Measurements from ENCODE around the gene FSHR. TPM values are rescaled to one million over a fixed set of nuclear protein-coding genes. Genes with fewer than 3 reads are reported as not detected.

The FSHR gene
- total and polyA plus RNA-seq, 2 of the 4 experiments (the other 2 are of a cell fraction), result not detected

DNA sequence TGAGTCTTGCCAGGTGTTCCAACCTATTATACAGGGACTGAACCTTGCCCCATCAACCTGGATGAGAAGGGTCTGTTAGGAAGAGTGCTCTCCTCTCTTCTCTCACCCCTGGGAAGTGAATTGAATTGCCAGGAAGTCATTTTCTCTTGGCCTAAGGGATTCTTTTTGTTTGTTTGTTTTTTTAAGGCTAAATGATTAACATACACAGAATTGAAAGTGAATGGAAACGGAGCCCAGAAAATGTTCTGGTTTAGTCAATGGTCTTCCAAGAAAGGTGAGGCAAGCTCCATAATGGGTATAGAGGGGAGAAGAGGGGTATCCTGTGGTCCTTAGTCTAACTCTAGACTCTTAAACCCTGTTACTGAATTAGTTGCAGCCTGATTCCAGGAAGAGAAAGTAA lies 189.1 kb downstream of the FSHR start:
- no peak overlapping the region for H4K8ac ChIP-seq (ENCODE audit: low read depth in 2 of 2, low read length in 2 of 2)
- WGBS, 2 experiments (ENCODE audit: extremely low coverage in 2 of 2, insufficient read length in 1 of 2), result 29% methylated on average over 1 of the region's 1 CpG; no CpG with 5 or more reads in 1 of the 2 experiments
- no peaks in the 10 kb centered on the region for H3K79me1 ChIP-seq (ENCODE audit: low read depth in 1 of 2, low read length in 2 of 2)
- intact Hi-C loops (cut with micrococcal nuclease), result no loop called here
- H3K9me1 ChIP-seq (ENCODE audit: insufficient read depth, low read length), result no peaks in the 10 kb centered on the region
- H3K27me3 ChIP-seq (ENCODE audit: control insufficient read depth, insufficient read depth, low read length), result 0 out of 2 replicates have a peak, but pooled peaks cover 2% of the 10 kb centered on the region
- no peaks in the 10 kb centered on the region for H3K36me3 ChIP-seq (ENCODE audit: control insufficient read depth, insufficient read depth, low read length)
- no peak overlapping the region for H3K4me2 ChIP-seq (ENCODE audit: low read depth, low read length)
- H2AFZ ChIP-seq (replicated peaks; ENCODE audit: low read length, poor library complexity), result no peak overlapping the region
- no peak overlapping the region for H3K18ac ChIP-seq (ENCODE audit: low read depth, low read length)
- ChIA-PET CTCF (no interaction called here), POLR2A (ENCODE audit: unreplicated experiment) (no interaction called here)
- no peak overlapping the region for H3K23ac ChIP-seq (ENCODE audit: low read depth, low read length)
- H4K91ac ChIP-seq (ENCODE audit: insufficient read depth, low read depth, low read length), result no peak overlapping the region
- H2AK9ac ChIP-seq (replicated peaks; ENCODE audit: low read depth, low read length, poor library complexity), result no peak overlapping the region
- no peaks in the 10 kb centered on the region for H3K4me1 ChIP-seq (ENCODE audit: control insufficient read depth, insufficient read depth, low read length)
- TF ChIP-seq NFE2L2 (IDR thresholded peaks at IDR 0.05; ENCODE audit: low read depth, low read length), result no peak
- no peak for TF ChIP-seq POLR2A (IDR thresholded peaks at IDR 0.05; ENCODE audit: low read depth, low read length)
- TF ChIP-seq, protein P1, sequence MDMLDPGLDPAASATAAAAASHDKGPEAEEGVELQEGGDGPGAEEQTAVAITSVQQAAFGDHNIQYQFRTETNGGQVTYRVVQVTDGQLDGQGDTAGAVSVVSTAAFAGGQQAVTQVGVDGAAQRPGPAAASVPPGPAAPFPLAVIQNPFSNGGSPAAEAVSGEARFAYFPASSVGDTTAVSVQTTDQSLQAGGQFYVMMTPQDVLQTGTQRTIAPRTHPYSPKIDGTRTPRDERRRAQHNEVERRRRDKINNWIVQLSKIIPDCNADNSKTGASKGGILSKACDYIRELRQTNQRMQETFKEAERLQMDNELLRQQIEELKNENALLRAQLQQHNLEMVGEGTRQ (IDR thresholded peaks at IDR 0.05; ENCODE audit: low read depth, low read length), result no peak
- TF ChIP-seq CEBPB (IDR thresholded peaks at IDR 0.05; ENCODE audit: low read depth, low read length), result no peak
- no peak for TF ChIP-seq RFX5 (IDR thresholded peaks at IDR 0.05; ENCODE audit: low read depth, low read length)
- no peak for TF ChIP-seq SMC3 (IDR thresholded peaks at IDR 0.05; ENCODE audit: low read depth, low read length)
- no peak for TF ChIP-seq MXI1 (IDR thresholded peaks at IDR 0.05; ENCODE audit: borderline replicate concordance, low read depth, low read length)
- TF ChIP-seq MAZ (IDR thresholded peaks at IDR 0.05; ENCODE audit: borderline replicate concordance, low read depth, low read length), result no peak
- no peak for TF ChIP-seq FOS (IDR thresholded peaks at IDR 0.05; ENCODE audit: low read depth, low read length)
- TF ChIP-seq MAFK (IDR thresholded peaks at IDR 0.05; ENCODE audit: low read depth, low read length), result no peak
- no peak for TF ChIP-seq RCOR1 (IDR thresholded peaks at IDR 0.05; ENCODE audit: insufficient replicate concordance, low read length)
- no peak for TF ChIP-seq RAD21 (IDR thresholded peaks at IDR 0.05; ENCODE audit: low read length)
- TF ChIP-seq BHLHE40 (IDR thresholded peaks at IDR 0.05; ENCODE audit: low read depth, low read length), result no peak
- TF ChIP-seq, protein P2, sequence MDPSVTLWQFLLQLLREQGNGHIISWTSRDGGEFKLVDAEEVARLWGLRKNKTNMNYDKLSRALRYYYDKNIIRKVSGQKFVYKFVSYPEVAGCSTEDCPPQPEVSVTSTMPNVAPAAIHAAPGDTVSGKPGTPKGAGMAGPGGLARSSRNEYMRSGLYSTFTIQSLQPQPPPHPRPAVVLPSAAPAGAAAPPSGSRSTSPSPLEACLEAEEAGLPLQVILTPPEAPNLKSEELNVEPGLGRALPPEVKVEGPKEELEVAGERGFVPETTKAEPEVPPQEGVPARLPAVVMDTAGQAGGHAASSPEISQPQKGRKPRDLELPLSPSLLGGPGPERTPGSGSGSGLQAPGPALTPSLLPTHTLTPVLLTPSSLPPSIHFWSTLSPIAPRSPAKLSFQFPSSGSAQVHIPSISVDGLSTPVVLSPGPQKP (IDR thresholded peaks at IDR 0.05; ENCODE audit: borderline replicate concordance, low read depth, low read length), result no peak
- TF ChIP-seq, protein P3, sequence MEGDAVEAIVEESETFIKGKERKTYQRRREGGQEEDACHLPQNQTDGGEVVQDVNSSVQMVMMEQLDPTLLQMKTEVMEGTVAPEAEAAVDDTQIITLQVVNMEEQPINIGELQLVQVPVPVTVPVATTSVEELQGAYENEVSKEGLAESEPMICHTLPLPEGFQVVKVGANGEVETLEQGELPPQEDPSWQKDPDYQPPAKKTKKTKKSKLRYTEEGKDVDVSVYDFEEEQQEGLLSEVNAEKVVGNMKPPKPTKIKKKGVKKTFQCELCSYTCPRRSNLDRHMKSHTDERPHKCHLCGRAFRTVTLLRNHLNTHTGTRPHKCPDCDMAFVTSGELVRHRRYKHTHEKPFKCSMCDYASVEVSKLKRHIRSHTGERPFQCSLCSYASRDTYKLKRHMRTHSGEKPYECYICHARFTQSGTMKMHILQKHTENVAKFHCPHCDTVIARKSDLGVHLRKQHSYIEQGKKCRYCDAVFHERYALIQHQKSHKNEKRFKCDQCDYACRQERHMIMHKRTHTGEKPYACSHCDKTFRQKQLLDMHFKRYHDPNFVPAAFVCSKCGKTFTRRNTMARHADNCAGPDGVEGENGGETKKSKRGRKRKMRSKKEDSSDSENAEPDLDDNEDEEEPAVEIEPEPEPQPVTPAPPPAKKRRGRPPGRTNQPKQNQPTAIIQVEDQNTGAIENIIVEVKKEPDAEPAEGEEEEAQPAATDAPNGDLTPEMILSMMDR (conservative IDR thresholded peaks at IDR 0.05; ENCODE audit: low read depth, low read length), result no peak
- TF ChIP-seq CHD1 (IDR thresholded peaks at IDR 0.05; ENCODE audit: low read depth, low read length), result no peak
- H2BK120ac ChIP-seq (ENCODE audit: low read depth, low read length), result no peak overlapping the region
- no peak overlapping the region for H2BK5ac ChIP-seq (ENCODE audit: low read depth, low read length, poor library complexity, severe bottlenecking)
- dilution Hi-C loops (cut with HindIII; ENCODE audit: low sequenced_read_pairs, unreplicated experiment), result no loop called here
- H2BK15ac ChIP-seq (ENCODE audit: low read depth, low read length), result no peak overlapping the region
- in situ Hi-C loops (cut with MboI; ENCODE audit: low sequenced_read_pairs), result no loop called here
- no peaks in the 10 kb centered on the region for H4K20me1 ChIP-seq (ENCODE audit: insufficient read depth, low read length)
- no peak overlapping the region for H3K4ac ChIP-seq (ENCODE audit: low read depth, low read length)
- H2AK5ac ChIP-seq (ENCODE audit: low read depth, low read length), result no peak overlapping the region
- H3K56ac ChIP-seq (ENCODE audit: extremely low read depth, insufficient read depth, low read length), result no peak overlapping the region
- no peak overlapping the region for H2BK20ac ChIP-seq (ENCODE audit: low read depth, low read length)
- DNase-seq (no peak), ATAC-seq (ENCODE audit: low read depth) (no peak)
- H3K9ac ChIP-seq (ENCODE audit: low read depth, low read length), result no peak overlapping the region
- BruUV-seq (replicated peaks), result no TSS peak
- H3K27ac ChIP-seq (ENCODE audit: insufficient read depth, low read length), result no peak overlapping the region
- no peaks in the 10 kb centered on the region for H3K9me3 ChIP-seq (ENCODE audit: control insufficient read depth, insufficient read depth, low read length)
- H3K14ac ChIP-seq (replicated peaks; ENCODE audit: low read depth, low read length), result no peak overlapping the region
- H3K4me3 ChIP-seq (ENCODE audit: insufficient read depth, low read depth, low read length), result no peak overlapping the region
- H4K5ac ChIP-seq (ENCODE audit: low read depth, low read length), result no peak overlapping the region

Measured in IMR-90 (cell line).